HG02884 (cell line): ENCODE results near the gene PRDM16.

Experiments
- ATAC-seq: cut with Tn5 transposase; IDR thresholded peaks from one replicate; pipeline ENCODE4 v1.9.1; 2021; ENCODE audit warnings: mild to moderate bottlenecking, moderate library complexity; ENCODE audit not compliant: unreplicated experiment

Gene PRDM16

GRCh38 chr1:3434406-3435110 lies 365.6 kb downstream of the PRDM16 start:
- no peak for ATAC-seq

GRCh38 chr1:3435666-3436065 lies 366.7 kb downstream of the PRDM16 start:
- no peak for ATAC-seq

- no peak for ATAC-seq
These were observed 367.4 kb downstream of the PRDM16 start for GRCh38 chr1:3436451-3436850.

GRCh38 chr1:3436901-3437300 lies 367.9 kb downstream of the PRDM16 start:
- no peak for ATAC-seq

GRCh38 chr1:3438661-3439180 lies 369.7 kb downstream of the PRDM16 start:
- no peak for ATAC-seq

GRCh38 chr1:3439346-3440299 lies 370.6 kb downstream of the PRDM16 start:
- no peak for ATAC-seq

GRCh38 chr1:3440300-3440681 lies 371.3 kb downstream of the PRDM16 start:
- ATAC-seq, result no peak

GRCh38 chr1:3440711-3441409 lies 371.9 kb downstream of the PRDM16 start:
- ATAC-seq, result no peak

- ATAC-seq, result no peak
These were observed 372.4 kb downstream of the PRDM16 start for GRCh38 chr1:3441410-3441847.

- no peak for ATAC-seq
These were observed 372.9 kb downstream of the PRDM16 start for GRCh38 chr1:3441880-3442279.

- no peak for ATAC-seq
These were observed 373.3 kb downstream of the PRDM16 start for GRCh38 chr1:3442331-3442730.

- no peak for ATAC-seq
These were observed 373.9 kb downstream of the PRDM16 start for GRCh38 chr1:3442901-3443300.

- ATAC-seq, result no peak
These were observed 374.8 kb downstream of the PRDM16 start for GRCh38 chr1:3443807-3444206.

- no peak for ATAC-seq
These were observed 375.3 kb downstream of the PRDM16 start for GRCh38 chr1:3444298-3444697.

GRCh38 chr1:3444736-3445135 lies 375.7 kb downstream of the PRDM16 start:
- ATAC-seq, result no peak

GRCh38 chr1:3450202-3450863 lies 381.3 kb downstream of the PRDM16 start:
- no peak for ATAC-seq

GRCh38 chr1:3450983-3451382 lies 382.0 kb downstream of the PRDM16 start:
- no peak for ATAC-seq

- no peak for ATAC-seq
These were observed 383.2 kb downstream of the PRDM16 start for GRCh38 chr1:3451994-3452865.

GRCh38 chr1:3452866-3453175 lies 383.8 kb downstream of the PRDM16 start:
- no peak for ATAC-seq

GRCh38 chr1:3453203-3453761 lies 384.3 kb downstream of the PRDM16 start:
- ATAC-seq, result no peak
